Ishikawa (cell line): ENCODE data around the gene HTR3B.

Experiments used
- CEBPB ChIP-seq: IDR thresholded peaks from 2 replicates; pipeline ENCODE4 v1.6.1; 2012
- CREB1 ChIP-seq: IDR thresholded peaks from 2 replicates; pipeline ENCODE4 v1.6.1; 2012; ENCODE audit warnings: low read depth
- EGR1 ChIP-seq: IDR thresholded peaks from 2 replicates; pipeline ENCODE4 v1.6.1; 2012
- EP300 ChIP-seq: IDR thresholded peaks from 2 replicates; pipeline ENCODE4 v1.6.1; 2012; ENCODE audit warnings: borderline replicate concordance
- FOXM1 ChIP-seq: IDR thresholded peaks from 2 replicates; pipeline ENCODE4 v1.6.1; 2012; ENCODE audit warnings: low read depth, borderline replicate concordance
- NFIC ChIP-seq: IDR thresholded peaks from 2 replicates; pipeline ENCODE4 v1.6.1; 2012
- RAD21 ChIP-seq: IDR thresholded peaks from 2 replicates; pipeline ENCODE4 v1.6.1; 2012; ENCODE audit warnings: low read depth
- TCF12 ChIP-seq: IDR thresholded peaks from 2 replicates; pipeline ENCODE4 v1.6.1; 2012; ENCODE audit warnings: low read depth
- TEAD4 ChIP-seq: IDR thresholded peaks from 2 replicates; pipeline ENCODE4 v1.6.1; 2012
- YY1 ChIP-seq: IDR thresholded peaks from 2 replicates; pipeline ENCODE4 v1.6.1; 2012; ENCODE audit warnings: low read depth
- ZBTB7A ChIP-seq: IDR thresholded peaks from 2 replicates; pipeline ENCODE4 v1.6.1; 2012; ENCODE audit warnings: low read depth
- TF ChIP-seq, protein P1 (sequence below): IDR thresholded peaks from 2 replicates; pipeline ENCODE4 v1.6.1; 2012
- TF ChIP-seq, protein P2 (sequence below): IDR thresholded peaks from 2 replicates; pipeline ENCODE4 v1.6.1; 2012
- TF ChIP-seq, protein P3 (sequence below): IDR thresholded peaks from 2 replicates; pipeline ENCODE4 v1.6.1; 2012; ENCODE audit warnings: low read depth, mild to moderate bottlenecking

Gene HTR3B, protein sequence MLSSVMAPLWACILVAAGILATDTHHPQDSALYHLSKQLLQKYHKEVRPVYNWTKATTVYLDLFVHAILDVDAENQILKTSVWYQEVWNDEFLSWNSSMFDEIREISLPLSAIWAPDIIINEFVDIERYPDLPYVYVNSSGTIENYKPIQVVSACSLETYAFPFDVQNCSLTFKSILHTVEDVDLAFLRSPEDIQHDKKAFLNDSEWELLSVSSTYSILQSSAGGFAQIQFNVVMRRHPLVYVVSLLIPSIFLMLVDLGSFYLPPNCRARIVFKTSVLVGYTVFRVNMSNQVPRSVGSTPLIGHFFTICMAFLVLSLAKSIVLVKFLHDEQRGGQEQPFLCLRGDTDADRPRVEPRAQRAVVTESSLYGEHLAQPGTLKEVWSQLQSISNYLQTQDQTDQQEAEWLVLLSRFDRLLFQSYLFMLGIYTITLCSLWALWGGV

DNA sequence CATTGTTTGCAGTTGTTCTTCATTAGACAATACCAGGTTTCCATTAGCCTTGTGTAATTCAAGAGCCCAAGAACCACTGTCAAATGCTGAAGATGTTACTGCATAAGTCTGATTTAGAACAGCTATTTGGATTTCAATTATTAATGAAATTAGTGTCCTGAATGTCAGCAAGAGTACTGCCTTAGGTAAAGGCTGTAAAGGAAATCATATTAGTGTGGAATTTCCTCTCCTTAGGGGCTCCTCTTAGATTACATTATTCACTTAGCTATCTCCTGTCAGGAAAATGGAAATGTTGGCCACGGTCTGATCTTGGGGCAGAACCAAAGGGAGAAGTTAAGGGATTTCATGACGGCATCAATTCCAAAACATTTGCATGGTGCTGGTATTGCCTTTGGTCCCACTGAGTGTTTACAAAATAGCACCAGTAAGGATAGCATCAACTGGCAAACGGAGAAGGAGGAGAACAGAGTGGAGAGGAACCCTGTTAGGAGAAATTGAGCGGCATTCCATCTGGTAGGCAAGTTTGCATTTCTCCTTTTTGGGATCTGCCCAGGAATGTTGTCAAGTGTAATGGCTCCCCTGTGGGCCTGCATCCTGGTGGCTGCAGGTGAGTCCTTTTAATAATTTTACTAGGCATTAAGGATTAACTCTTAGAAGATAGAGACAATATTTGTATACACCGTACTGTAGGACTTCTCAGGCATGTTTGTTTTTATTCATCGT is at the start of gene HTR3B:
Gene HTR3B, plus strand, starts transcription at position 418 of the 723 bp plus-strand sequence. Its CDS starts 138 bp downstream, at position 556.
- TF ChIP-seq, protein P1, sequence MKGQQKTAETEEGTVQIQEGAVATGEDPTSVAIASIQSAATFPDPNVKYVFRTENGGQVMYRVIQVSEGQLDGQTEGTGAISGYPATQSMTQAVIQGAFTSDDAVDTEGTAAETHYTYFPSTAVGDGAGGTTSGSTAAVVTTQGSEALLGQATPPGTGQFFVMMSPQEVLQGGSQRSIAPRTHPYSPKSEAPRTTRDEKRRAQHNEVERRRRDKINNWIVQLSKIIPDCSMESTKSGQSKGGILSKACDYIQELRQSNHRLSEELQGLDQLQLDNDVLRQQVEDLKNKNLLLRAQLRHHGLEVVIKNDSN = no peak
- no peak for TF ChIP-seq TEAD4
- no peak for TF ChIP-seq FOXM1
- no peak for TF ChIP-seq CEBPB
- TF ChIP-seq ZBTB7A = no peak
- no peak for TF ChIP-seq CREB1
- TF ChIP-seq, protein P2, sequence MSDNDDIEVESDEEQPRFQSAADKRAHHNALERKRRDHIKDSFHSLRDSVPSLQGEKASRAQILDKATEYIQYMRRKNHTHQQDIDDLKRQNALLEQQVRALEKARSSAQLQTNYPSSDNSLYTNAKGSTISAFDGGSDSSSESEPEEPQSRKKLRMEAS = no peak
- no peak for TF ChIP-seq EP300
- no peak for TF ChIP-seq EGR1
- TF ChIP-seq NFIC = no peak
- no peak for TF ChIP-seq YY1
- TF ChIP-seq RAD21 = no peak

DNA sequence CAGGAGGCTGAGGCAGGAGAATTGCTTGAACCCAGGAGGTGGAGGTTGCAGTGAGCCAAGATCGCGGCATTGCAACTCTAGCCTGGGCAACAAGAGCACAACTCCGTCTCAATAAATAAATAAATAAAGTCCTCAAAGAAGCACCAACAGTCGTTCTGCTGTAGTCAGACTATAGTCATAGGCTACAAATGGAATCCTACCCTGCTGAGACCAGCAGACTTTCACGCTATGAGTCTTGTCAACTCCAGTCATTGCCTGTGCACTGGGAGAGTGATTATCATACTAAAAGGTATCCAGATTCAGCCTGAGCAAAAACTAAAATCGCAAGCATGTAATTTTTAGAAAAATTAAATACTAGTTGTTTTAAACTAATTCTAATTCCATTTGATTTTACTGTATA is 48.8 kb upstream of the HTR3B start:
- no peak for TF ChIP-seq ZBTB7A
- TF ChIP-seq RAD21 = no peak
- TF ChIP-seq TEAD4 = no peak
- no peak for TF ChIP-seq EP300
- TF ChIP-seq NFIC = no peak
- no peak for TF ChIP-seq FOXM1

DNA sequence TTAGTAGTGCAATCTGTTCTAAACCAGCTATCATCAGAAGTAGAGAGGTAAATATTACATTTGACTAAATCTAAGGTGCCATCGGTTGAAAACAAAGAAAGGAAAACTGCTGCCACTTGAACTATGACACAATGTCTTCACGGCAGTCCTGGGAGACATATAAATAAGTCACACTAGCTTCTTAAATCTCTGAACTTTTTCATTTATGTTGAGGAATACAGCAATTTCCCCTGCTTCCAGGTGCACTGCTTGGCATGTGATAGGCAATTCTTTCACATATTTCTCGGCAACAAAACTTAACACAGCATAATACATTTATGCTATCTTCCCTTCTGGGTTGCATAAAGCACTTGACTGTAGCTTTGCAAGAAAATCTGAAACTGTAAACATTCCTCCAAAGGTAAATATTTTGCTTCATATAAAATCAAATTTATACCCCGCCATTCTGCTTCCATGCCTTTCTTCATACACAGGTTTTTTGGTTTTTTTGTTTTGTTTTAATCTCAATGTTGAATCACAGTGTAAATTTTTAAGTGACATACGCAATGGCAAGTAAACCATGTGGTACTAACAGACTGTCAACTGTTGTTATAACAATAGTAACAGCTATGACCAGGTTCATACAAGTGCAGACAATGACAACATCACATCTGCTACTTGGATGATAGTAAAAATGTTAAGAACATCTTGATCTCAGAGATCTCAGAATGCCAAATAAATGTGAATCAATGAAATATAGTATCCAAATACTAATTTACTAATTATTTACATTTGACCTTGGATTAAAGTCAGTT is 47.4 kb upstream of the HTR3B start:
- TF ChIP-seq YY1 = no peak
- TF ChIP-seq, protein P3, sequence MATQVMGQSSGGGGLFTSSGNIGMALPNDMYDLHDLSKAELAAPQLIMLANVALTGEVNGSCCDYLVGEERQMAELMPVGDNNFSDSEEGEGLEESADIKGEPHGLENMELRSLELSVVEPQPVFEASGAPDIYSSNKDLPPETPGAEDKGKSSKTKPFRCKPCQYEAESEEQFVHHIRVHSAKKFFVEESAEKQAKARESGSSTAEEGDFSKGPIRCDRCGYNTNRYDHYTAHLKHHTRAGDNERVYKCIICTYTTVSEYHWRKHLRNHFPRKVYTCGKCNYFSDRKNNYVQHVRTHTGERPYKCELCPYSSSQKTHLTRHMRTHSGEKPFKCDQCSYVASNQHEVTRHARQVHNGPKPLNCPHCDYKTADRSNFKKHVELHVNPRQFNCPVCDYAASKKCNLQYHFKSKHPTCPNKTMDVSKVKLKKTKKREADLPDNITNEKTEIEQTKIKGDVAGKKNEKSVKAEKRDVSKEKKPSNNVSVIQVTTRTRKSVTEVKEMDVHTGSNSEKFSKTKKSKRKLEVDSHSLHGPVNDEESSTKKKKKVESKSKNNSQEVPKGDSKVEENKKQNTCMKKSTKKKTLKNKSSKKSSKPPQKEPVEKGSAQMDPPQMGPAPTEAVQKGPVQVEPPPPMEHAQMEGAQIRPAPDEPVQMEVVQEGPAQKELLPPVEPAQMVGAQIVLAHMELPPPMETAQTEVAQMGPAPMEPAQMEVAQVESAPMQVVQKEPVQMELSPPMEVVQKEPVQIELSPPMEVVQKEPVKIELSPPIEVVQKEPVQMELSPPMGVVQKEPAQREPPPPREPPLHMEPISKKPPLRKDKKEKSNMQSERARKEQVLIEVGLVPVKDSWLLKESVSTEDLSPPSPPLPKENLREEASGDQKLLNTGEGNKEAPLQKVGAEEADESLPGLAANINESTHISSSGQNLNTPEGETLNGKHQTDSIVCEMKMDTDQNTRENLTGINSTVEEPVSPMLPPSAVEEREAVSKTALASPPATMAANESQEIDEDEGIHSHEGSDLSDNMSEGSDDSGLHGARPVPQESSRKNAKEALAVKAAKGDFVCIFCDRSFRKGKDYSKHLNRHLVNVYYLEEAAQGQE = no peak
- TF ChIP-seq TCF12 = no peak
- no peak for TF ChIP-seq CEBPB
- TF ChIP-seq EGR1 = no peak
- TF ChIP-seq, protein P1 = no peak
- no peak for TF ChIP-seq NFIC
- TF ChIP-seq RAD21 = no peak
- no peak for TF ChIP-seq FOXM1
- no peak for TF ChIP-seq TEAD4

DNA sequence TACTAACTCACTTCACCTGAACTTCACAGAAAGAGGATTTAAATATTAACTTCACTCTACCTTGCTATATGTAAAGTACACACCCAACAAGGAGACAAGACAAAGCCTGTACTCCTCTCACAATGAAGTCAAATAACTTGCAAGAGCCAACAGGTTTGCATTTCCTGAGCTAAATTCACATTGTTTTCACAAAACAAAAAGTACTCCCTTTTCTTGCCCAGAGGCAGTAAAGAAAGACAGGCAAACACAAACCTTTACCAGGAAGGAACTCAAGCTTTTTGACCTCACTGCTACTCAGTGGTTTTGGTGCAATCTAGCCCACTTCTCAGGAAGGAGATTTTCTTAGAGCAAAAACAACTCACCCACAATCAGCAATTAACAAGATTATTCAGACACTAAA is 44.9 kb upstream of the HTR3B start:
- TF ChIP-seq TEAD4 = no peak

DNA sequence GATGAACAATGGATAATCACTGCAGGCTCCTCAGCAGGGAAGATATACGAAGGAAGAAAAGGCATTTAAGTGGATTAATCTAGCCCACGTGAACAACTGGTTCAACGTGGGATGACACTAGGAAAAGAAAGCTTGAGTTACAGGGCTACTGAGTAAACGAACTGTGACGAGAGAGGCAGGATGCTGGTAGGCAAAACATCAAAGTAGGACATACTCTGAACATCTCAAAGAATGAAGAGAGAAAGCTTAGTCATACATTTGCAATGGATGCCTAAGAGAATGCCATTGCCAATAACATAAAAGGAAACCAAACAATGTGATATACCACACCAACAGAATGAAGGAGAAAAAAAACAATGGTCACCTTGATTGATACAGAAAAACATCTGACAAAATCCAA is 42.2 kb upstream of the HTR3B start:
- no peak for TF ChIP-seq TEAD4
- TF ChIP-seq EP300 = no peak
- TF ChIP-seq, protein P3 = no peak
- TF ChIP-seq, protein P2 = no peak
- TF ChIP-seq ZBTB7A = no peak
- TF ChIP-seq CEBPB = no peak
- no peak for TF ChIP-seq TCF12
